Transverse colon (tissue), 4 donors: ENCODE results near the gene SEPTIN8. TPM values are rescaled to one million over a fixed set of nuclear protein-coding genes. Genes with fewer than 3 reads are reported as not detected.

Experiments used
- DNase-seq: peaks from one replicate; pipeline ENCODE4 v3.0.0-alpha.2; 2019
- H3K27ac ChIP-seq, 4 donors: fragments of 200-600 bp; sonication (generic); 2 replicates each; pipeline ENCODE4 v1.5.1; 2016 to 2018; ENCODE audit warnings: inconsistent platforms in 4 of 4
- H3K27me3 ChIP-seq: fragments of 200-600 bp; sonication (generic); 2 replicates; pipeline ENCODE4 v1.5.1; 2017; ENCODE audit warnings: inconsistent platforms
- H3K36me3 ChIP-seq, 4 donors: fragments of 200-600 bp; sonication (generic); 2 replicates each; pipeline ENCODE4 v1.5.1; 2017 to 2019; ENCODE audit warnings: inconsistent platforms in 4 of 4
- H3K4me1 ChIP-seq, 4 donors: fragments of 200-600 bp; sonication (generic); 2 replicates each; pipeline ENCODE4 v1.5.1; 2017 to 2020; ENCODE audit warnings: inconsistent platforms in 4 of 4
- H3K4me3 ChIP-seq, 4 donors: fragments of 200-600 bp; sonication (generic); 1 replicate in 1 of 4; 2 replicates in 3 of 4; pipeline versions ENCODE4 v1.5.1 to v1.6.1; 2017 to 2019; ENCODE audit warnings: inconsistent platforms in 4 of 4
- H3K9me3 ChIP-seq, 2 donors: fragments of 200-600 bp; sonication (generic); 2 replicates each; pipeline ENCODE4 v1.5.1; 2017 to 2019; ENCODE audit warnings: inconsistent platforms in 2 of 2
- CTCF ChIP-seq, 5 experiments: fragments of 200-600 bp in 3 of 5; fragments of 450-650 bp in 2 of 5; sonication (generic) in 3 of 5; IDR thresholded peaks; 1 replicate in 2 of 5; 2 replicates in 3 of 5; pipeline ENCODE4 v1.5.1; 2016 to 2017; ENCODE audit warnings: antibody characterized with exemption in 5 of 5, inconsistent platforms in 3 of 5, mild to moderate bottlenecking in 2 of 5, moderate library complexity in 1 of 5
- EP300 ChIP-seq: sonication (generic); formaldehyde crosslinking; IDR thresholded peaks from one replicate; pipeline ENCODE4 v1.6.1; 2017; ENCODE audit warnings: antibody characterized with exemption, low read depth
- POLR2A ChIP-seq: fragments of 450-650 bp; IDR thresholded peaks from one replicate; pipeline ENCODE4 v1.6.1; 2016; ENCODE audit warnings: antibody characterized with exemption, mild to moderate bottlenecking, moderate library complexity
- POLR2AphosphoS5 ChIP-seq, 3 donors: sonication (generic); formaldehyde crosslinking; IDR thresholded peaks; one replicate each; pipeline ENCODE4 v1.6.1; 2016; ENCODE audit warnings: antibody characterized with exemption in 3 of 3
- WGBS, 2 donors: methylation state at CpG; one replicate each; pipeline ENCODE4 v1.1.5; 2018; ENCODE audit warnings: low coverage in 1 of 2; 5-methylcytosine and 5-hydroxymethylcytosine counted together
- in situ Hi-C, 4 donors: fragments of 200-750 bp; cut with MboI; loops; one replicate each; pipeline versions ENCODE4 v1.15.0 to v1.15.1; 2017; ENCODE audit warnings: low sequenced_read_pairs in 3 of 4, low pct_ligation_motif_present in 1 of 4, low pct_unique_long_range_greater_than_20kb in 1 of 4
- intact Hi-C: fragments of 100-400 bp; cut with DNase I; formaldehyde crosslinking; loops from one replicate; pipeline ENCODE4 v1.15.1; 2023; ENCODE audit warnings: low total_unique reads
- total RNA-seq, 4 donors: library from RNA; depleted of rRNA; stranded (reverse); fragments of >200 nt; gene quantifications; one replicate each; pipeline ENCODE4 v1.1.0, GENCODE V29; 2016

SEPTIN8 gene
- total RNA-seq, 4 donors from 2014 or later, result 38.4 to 70.7 (median 53.5) TPM

GRCh38 chr5:132742626-132743025 is 34.4 kb downstream of the SEPTIN8 start:
- intact Hi-C loops, result no loop called here
- in situ Hi-C loops, result no loop called here
- Histone ChIP-seq H3K9me3 (no peaks in the 10 kb centered on the region), H3K4me1 (peaks cover 4 to 9% (median 4%) of the 10 kb centered on the region in 4 donors), H3K36me3 (no peaks in the 10 kb centered on the region), H3K27ac (no peak overlapping the region), H3K4me3 (no peak overlapping the region), H3K27me3 (peaks cover 70% of the 10 kb centered on the region)
- no peak for TF ChIP-seq EP300
- TF ChIP-seq CTCF (IDR thresholded peaks at IDR 0.05), result no peak
- TF ChIP-seq POLR2AphosphoS5 (IDR thresholded peaks at IDR 0.05), result no peak
- TF ChIP-seq POLR2A, result no peak
- DNase-seq, result no peak
- 91 to 93% methylated on average over 5 of the region's 5 CpGs for WGBS, 2 donors

GRCh38 chr5:132742158-132742557 is 34.9 kb downstream of the SEPTIN8 start:
- no peaks in the 10 kb centered on the region for H3K9me3 ChIP-seq
- no peak for DNase-seq
- peaks cover 66% of the 10 kb centered on the region for H3K27me3 ChIP-seq
- no peaks in the 10 kb centered on the region for H3K36me3 ChIP-seq
- WGBS, 2 donors, result 90 to 92% methylated on average over 2 of the region's 2 CpGs
- H3K27ac ChIP-seq, result no peak overlapping the region
- TF ChIP-seq EP300 (no peak), POLR2AphosphoS5 (IDR thresholded peaks at IDR 0.05) (no peak), POLR2A (no peak), CTCF (IDR thresholded peaks at IDR 0.05) (no peak)
- peaks cover 3 to 5% (median 4%) of the 10 kb centered on the region in 4 donors for H3K4me1 ChIP-seq
- intact Hi-C loops, result no loop called here
- H3K4me3 ChIP-seq, result no peak overlapping the region
- in situ Hi-C loops, result no loop called here

- Histone ChIP-seq H3K4me3 (no peak overlapping the region), H3K27ac (no peak overlapping the region), H3K27me3 (peaks cover 38% of the 10 kb centered on the region), H3K4me1 (peaks cover 0 to 12% (median 8%) of the 10 kb centered on the region in 4 donors), H3K36me3 (no peaks in the 10 kb centered on the region), H3K9me3 (no peaks in the 10 kb centered on the region)
- intact Hi-C loops, result no loop called here
- WGBS, 2 donors, result 75 to 83% methylated on average over 1 of the region's 1 CpG
- in situ Hi-C loops, result no loop called here
- DNase-seq, result no peak
- TF ChIP-seq POLR2AphosphoS5 (IDR thresholded peaks at IDR 0.05), result no peak
- no peak for TF ChIP-seq CTCF (IDR thresholded peaks at IDR 0.05)
- no peak for TF ChIP-seq POLR2A
- no peak for TF ChIP-seq EP300
These were observed 37.8 kb downstream of the SEPTIN8 start for GRCh38 chr5:132739232-132739631.

GRCh38 chr5:132737982-132738681 is 38.9 kb downstream of the SEPTIN8 start:
- 71 to 78% methylated on average over 7 to 9 of the region's 9 CpGs for WGBS, 2 donors
- intact Hi-C loops, result no loop called here
- in situ Hi-C loops, result no loop called here

More at GRCh38 chr5:132737982-132738681, 38.9 kb downstream of the SEPTIN8 start:
- H3K4me3 ChIP-seq, result peak overlapping the region in 1 of 4 donors; percentile 79
- peaks cover 0 to 12% (median 8%) of the 10 kb centered on the region in 4 donors for H3K4me1 ChIP-seq
- H3K27ac ChIP-seq, result peak overlapping the region in 3 of 4 donors; percentile 85 to 93 (median 88)
- DNase-seq, result no peak
- TF ChIP-seq CTCF (IDR thresholded peaks at IDR 0.05) (no peak), EP300 (no peak), POLR2A (no peak), POLR2AphosphoS5 (IDR thresholded peaks at IDR 0.05) (no peak)
- H3K36me3 ChIP-seq, result no peaks in the 10 kb centered on the region
- H3K27me3 ChIP-seq, result peaks cover 28% of the 10 kb centered on the region
- no peaks in the 10 kb centered on the region for H3K9me3 ChIP-seq
